ENCODE results near the gene TTL. TPM values are rescaled to one million over a fixed set of nuclear protein-coding genes. Genes with fewer than 3 reads are reported as not detected.
"Not testable (repeated sequence)": the region's sequence is repeated elsewhere in the genome, so short reads cannot be mapped to it uniquely, and the experiment has no call there.

The TTL gene
- 39.5 and 53.2 TPM in 2 replicates for total RNA-seq (2012; rRNA removed)

- Histone ChIP-seq H3K9me3 (replicated peaks; ENCODE audit: low read length) (no peaks in the 10 kb centered on the region), H3K4me3 (ENCODE audit: low read length) (peak within 1 kb of the TSS; percentile 95), H3K4me1 (ENCODE audit: control insufficient read depth, insufficient read depth, low read length) (peaks cover 21% of the 10 kb centered on the region), H3K4me2 (ENCODE audit: low read length) (peak within 1 kb of the TSS; percentile 94), H3K9ac (ENCODE audit: low read depth, low read length) (peak within 1 kb of the TSS; percentile 93), H3K36me3 (ENCODE audit: insufficient read depth, low read length) (peaks cover 16% of the 10 kb centered on the region), H3K27me3 (ENCODE audit: control insufficient read depth, insufficient read depth, low read length) (no peaks in the 10 kb centered on the region)
These were observed at the start of gene TTL for GRCh38 chr2:112481528-112482233. Gene TTL, plus strand, starts transcription at chr2:112482156. Its CDS starts 189 bp downstream, at chr2:112482345.

- not testable (repeated sequence) for H3K4me1 ChIP-seq (ENCODE audit: control insufficient read depth, insufficient read depth, low read length); H3K36me3 ChIP-seq (ENCODE audit: insufficient read depth, low read length); H3K9me3 ChIP-seq (replicated peaks; ENCODE audit: low read length); H3K27me3 ChIP-seq (ENCODE audit: control insufficient read depth, insufficient read depth, low read length)
- Histone ChIP-seq H3K4me3 (ENCODE audit: low read length) (peak overlapping the region; percentile 68), H3K9ac (ENCODE audit: low read depth, low read length) (peak overlapping the region; percentile 72), H3K4me2 (ENCODE audit: low read length) (peak overlapping the region; percentile 77)
These were observed 49.6 kb upstream of the TTL start for GRCh38 chr2:112432390-112432734.

GRCh38 chr2:112432735-112433479 lies 49.0 kb upstream of the TTL start:
- H3K4me1 ChIP-seq (ENCODE audit: control insufficient read depth, insufficient read depth, low read length), result not testable (repeated sequence)
- H3K9ac ChIP-seq (ENCODE audit: low read depth, low read length), result peak overlapping the region; percentile 72

GRCh38 chr2:112433480-112433879 lies 48.5 kb upstream of the TTL start, which contains the start of gene RGPD8:
Gene RGPD8, minus strand, starts transcription at chr2:112433645. Its CDS starts 192 bp downstream, at chr2:112433453.
- peak within 1 kb of the TSS; percentile 68 for H3K4me3 ChIP-seq (ENCODE audit: low read length)
- not testable (repeated sequence) for H3K36me3 ChIP-seq (ENCODE audit: insufficient read depth, low read length)

More at GRCh38 chr2:112432735-112433479, 49.0 kb upstream of the TTL start:
- H3K27me3 ChIP-seq (ENCODE audit: control insufficient read depth, insufficient read depth, low read length); H3K36me3 ChIP-seq (ENCODE audit: insufficient read depth, low read length); H3K9me3 ChIP-seq (replicated peaks; ENCODE audit: low read length): not testable (repeated sequence)
- Histone ChIP-seq H3K4me2 (ENCODE audit: low read length) (peak overlapping the region; percentile 77), H3K4me3 (ENCODE audit: low read length) (peak overlapping the region; percentile 68)

GRCh38 chr2:112433932-112434730 lies 47.8 kb upstream of the TTL start:
- Histone ChIP-seq H3K4me3 (ENCODE audit: low read length) (no peak overlapping the region), H3K9me3 (replicated peaks; ENCODE audit: low read length) (no peaks in the 10 kb centered on the region), H3K27me3 (ENCODE audit: control insufficient read depth, insufficient read depth, low read length) (no peaks in the 10 kb centered on the region), H3K9ac (ENCODE audit: low read depth, low read length) (no peak overlapping the region), H3K36me3 (ENCODE audit: insufficient read depth, low read length) (no peaks in the 10 kb centered on the region), H3K4me1 (ENCODE audit: control insufficient read depth, insufficient read depth, low read length) (no peaks in the 10 kb centered on the region), H3K4me2 (ENCODE audit: low read length) (no peak overlapping the region)

More at GRCh38 chr2:112433480-112433879, 48.5 kb upstream of the TTL start, which contains the start of gene RGPD8:
- H3K4me1 ChIP-seq (ENCODE audit: control insufficient read depth, insufficient read depth, low read length); H3K9me3 ChIP-seq (replicated peaks; ENCODE audit: low read length); H3K27me3 ChIP-seq (ENCODE audit: control insufficient read depth, insufficient read depth, low read length): not testable (repeated sequence)
- H3K4me2 ChIP-seq (ENCODE audit: low read length), result peak within 1 kb of the TSS; percentile 77
- H3K9ac ChIP-seq (ENCODE audit: low read depth, low read length), result peak within 1 kb of the TSS; percentile 72

GRCh38 chr2:112434890-112435715 lies 46.9 kb upstream of the TTL start:
- H3K4me2 ChIP-seq (ENCODE audit: low read length); H3K36me3 ChIP-seq (ENCODE audit: insufficient read depth, low read length); H3K9ac ChIP-seq (ENCODE audit: low read depth, low read length); H3K4me3 ChIP-seq (ENCODE audit: low read length); H3K27me3 ChIP-seq (ENCODE audit: control insufficient read depth, insufficient read depth, low read length); H3K9me3 ChIP-seq (replicated peaks; ENCODE audit: low read length); H3K4me1 ChIP-seq (ENCODE audit: control insufficient read depth, insufficient read depth, low read length): not testable (repeated sequence)

GRCh38 chr2:112435716-112436431 lies 46.1 kb upstream of the TTL start:
- H3K9ac ChIP-seq (ENCODE audit: low read depth, low read length); H3K9me3 ChIP-seq (replicated peaks; ENCODE audit: low read length); H3K4me3 ChIP-seq (ENCODE audit: low read length); H3K4me1 ChIP-seq (ENCODE audit: control insufficient read depth, insufficient read depth, low read length); H3K27me3 ChIP-seq (ENCODE audit: control insufficient read depth, insufficient read depth, low read length); H3K36me3 ChIP-seq (ENCODE audit: insufficient read depth, low read length); H3K4me2 ChIP-seq (ENCODE audit: low read length): not testable (repeated sequence)

GRCh38 chr2:112436993-112437392 lies 45.0 kb upstream of the TTL start:
- not testable (repeated sequence) for H3K36me3 ChIP-seq (ENCODE audit: insufficient read depth, low read length); H3K9ac ChIP-seq (ENCODE audit: low read depth, low read length); H3K4me2 ChIP-seq (ENCODE audit: low read length); H3K4me1 ChIP-seq (ENCODE audit: control insufficient read depth, insufficient read depth, low read length); H3K4me3 ChIP-seq (ENCODE audit: low read length); H3K9me3 ChIP-seq (replicated peaks; ENCODE audit: low read length); H3K27me3 ChIP-seq (ENCODE audit: control insufficient read depth, insufficient read depth, low read length)

GRCh38 chr2:112437405-112437831 lies 44.5 kb upstream of the TTL start:
- H3K9ac ChIP-seq (ENCODE audit: low read depth, low read length); H3K4me3 ChIP-seq (ENCODE audit: low read length); H3K27me3 ChIP-seq (ENCODE audit: control insufficient read depth, insufficient read depth, low read length); H3K4me1 ChIP-seq (ENCODE audit: control insufficient read depth, insufficient read depth, low read length); H3K4me2 ChIP-seq (ENCODE audit: low read length); H3K36me3 ChIP-seq (ENCODE audit: insufficient read depth, low read length); H3K9me3 ChIP-seq (replicated peaks; ENCODE audit: low read length): not testable (repeated sequence)

GRCh38 chr2:112438603-112439261 lies 43.2 kb upstream of the TTL start:
- not testable (repeated sequence) for H3K4me1 ChIP-seq (ENCODE audit: control insufficient read depth, insufficient read depth, low read length); H3K4me3 ChIP-seq (ENCODE audit: low read length); H3K9ac ChIP-seq (ENCODE audit: low read depth, low read length); H3K36me3 ChIP-seq (ENCODE audit: insufficient read depth, low read length); H3K9me3 ChIP-seq (replicated peaks; ENCODE audit: low read length); H3K4me2 ChIP-seq (ENCODE audit: low read length); H3K27me3 ChIP-seq (ENCODE audit: control insufficient read depth, insufficient read depth, low read length)
